ENCODE data around the gene HS2ST1.
"Not testable (repeated sequence)": the region's sequence is repeated elsewhere in the genome, so short reads cannot be mapped to it uniquely, and the experiment has no call there.

Gene HS2ST1

DNA sequence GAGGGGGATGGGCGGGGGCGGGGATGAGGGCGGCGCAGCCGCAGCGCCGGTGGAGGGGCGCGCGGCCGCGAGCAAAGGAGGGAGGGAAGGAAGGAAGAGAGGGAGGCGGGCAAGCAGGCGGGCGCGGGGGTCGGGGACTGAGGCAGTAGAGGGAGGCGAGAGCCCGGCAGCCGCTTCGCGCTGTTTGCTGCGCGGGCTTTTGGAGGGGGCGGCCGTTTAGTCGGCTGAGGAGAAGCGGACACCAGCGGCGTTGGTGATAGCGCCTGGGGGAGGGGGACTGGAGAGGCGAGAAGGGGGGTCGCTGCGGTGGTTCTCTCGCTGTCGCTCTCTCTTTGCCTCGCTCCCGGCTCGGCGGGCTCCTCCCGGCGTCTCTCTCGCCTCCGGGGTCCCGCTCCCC, at the start of gene HS2ST1:
Gene HS2ST1, plus strand, starts transcription at position 35 of the 397 bp plus-strand sequence.
- no peak for DNase-seq

DNA sequence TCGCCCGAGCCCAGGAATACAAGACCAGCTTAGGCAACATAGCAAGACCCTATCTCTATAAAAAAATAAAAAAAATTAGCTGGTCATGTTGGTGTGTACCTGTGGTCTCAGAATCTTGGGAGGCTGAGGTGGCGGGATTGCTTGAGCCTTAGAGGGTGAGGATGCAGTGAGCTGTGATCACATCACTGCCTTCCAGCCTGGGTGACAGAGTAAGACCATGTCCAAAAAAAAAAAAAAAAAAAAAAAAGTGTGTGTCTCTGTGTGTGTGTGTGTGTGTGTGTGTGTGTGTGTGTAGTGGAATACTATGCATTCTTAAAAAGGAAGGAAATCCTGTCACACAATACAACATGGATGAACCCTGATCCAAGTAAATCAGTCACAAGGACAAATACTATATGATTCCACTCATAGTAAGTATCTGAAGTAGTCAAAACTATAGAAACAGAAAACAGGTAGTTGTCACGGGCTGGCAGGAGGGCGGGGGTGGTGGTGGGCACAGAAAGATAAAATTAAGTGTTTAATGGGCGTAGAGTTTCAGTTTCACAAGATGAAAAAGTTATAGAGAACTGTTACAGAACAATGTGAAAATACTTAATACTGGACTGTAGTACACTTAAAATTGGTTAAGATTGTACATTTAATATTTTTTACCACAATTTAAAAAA, 48.3 kb upstream of the HS2ST1 start:
- no peak for DNase-seq

DNA sequence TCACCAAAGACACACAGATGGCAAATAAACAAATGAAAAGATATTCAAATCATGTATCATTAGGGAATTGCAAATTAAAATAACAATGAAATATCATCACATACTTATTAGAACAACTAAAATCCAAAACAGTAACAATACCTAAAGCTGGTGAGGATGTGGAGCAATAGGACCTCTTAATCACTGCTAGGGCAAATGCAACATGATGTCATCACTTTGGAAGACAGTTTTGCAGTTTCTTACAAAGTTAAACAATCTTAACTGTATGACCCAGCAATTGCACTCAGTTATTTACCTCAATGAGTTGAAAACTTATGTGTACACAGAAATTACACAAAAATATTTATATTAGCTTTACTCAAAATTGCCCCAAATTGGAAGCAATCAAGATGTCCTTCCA, 47.8 kb upstream of the HS2ST1 start:
- DNase-seq: no peak

DNA sequence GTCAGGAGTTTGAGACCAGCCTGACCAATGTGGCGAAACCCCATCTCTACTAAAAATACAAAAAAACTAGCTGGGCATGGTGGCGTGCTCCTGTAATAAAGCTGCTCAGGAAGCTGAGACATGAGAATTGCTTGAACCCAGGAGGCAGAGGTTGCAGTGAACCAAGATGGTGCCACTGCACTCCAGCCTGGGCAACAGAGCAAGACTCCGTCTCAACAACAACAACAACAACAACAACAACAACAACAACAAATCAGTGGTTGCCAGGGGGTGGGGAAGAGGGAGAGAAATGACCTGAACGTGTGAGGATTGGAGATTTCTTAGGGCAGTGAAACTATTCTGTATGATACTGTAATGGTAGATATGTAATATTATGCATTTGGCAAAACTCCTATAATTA, 47.2 kb upstream of the HS2ST1 start:
- not testable (repeated sequence) for DNase-seq

DNA sequence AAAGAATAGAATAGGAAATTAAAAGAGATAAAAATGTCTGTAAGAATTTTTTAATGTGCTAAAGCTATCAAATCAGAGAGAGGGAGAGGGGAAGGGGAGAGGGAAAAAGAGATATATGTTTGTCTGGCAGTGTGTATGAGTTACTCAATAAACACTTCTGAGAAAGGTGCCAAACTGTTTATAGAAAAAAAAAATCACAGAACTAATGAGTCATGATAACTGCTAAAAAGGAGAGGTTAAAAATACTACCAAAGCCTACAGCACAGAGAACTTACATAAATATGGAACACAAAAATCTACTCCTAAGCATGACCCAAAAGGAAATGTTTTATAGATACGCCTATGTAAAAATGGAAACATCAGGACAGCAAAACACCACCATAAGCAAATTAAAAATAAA, 46.0 kb upstream of the HS2ST1 start:
- no peak for DNase-seq

DNA sequence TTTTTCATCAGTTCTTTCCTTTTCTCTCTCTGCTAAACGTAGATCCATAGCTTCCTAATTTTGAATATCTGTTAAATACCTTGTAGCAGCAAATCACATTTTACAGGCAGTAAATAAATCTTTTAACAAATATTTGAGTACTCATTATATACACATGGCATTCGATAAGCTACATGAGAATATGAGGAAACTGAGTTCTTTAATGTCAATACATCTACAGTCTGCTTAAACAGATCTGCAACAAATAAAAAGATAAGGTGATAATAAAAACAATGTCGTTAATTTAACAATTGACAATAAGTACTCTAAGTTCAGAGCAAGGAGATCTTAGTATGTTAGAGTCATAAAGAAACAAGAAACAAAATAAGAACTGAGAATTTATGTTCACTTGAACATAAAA, 43.4 kb upstream of the HS2ST1 start:
- DNase-seq: no peak

DNA sequence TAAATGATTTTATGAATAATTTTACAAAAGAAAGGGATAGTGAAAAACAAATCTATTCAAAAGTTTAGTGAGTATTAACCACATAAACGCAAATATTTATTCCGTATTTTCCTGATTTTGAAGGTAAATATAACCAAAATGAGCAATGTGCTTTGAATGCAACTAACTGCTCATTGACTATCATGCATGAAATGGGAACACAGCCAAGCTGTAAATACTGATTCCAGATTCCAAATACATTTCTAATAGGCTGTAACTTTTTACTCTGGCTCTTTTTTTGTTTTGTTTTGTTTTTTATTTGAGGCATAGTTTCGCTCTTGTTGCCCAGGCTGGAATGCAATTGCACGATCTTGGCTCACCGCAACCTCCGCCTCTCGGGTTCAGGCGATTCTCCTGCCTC, 42.3 kb upstream of the HS2ST1 start:
- DNase-seq: no peak

DNA sequence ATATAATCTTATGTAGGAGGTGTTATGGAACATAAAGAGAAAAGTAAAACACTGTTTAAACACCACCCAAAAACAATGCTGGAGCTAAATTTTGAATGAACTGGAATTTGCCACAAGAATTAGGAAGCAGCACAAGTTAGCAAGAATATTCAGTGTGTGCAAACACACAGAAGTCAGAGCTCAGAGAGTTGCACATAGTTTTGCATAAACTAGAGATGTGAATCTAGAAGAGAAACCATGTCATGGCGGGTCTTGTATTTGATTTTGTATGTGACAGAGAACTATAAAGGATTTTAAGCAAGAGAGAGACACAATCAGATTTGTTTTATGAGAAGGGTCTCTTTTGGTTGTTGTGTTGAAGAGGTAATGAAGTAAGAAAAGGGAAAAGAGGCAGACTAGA, 38.7 kb upstream of the HS2ST1 start:
- no peak for DNase-seq

DNA sequence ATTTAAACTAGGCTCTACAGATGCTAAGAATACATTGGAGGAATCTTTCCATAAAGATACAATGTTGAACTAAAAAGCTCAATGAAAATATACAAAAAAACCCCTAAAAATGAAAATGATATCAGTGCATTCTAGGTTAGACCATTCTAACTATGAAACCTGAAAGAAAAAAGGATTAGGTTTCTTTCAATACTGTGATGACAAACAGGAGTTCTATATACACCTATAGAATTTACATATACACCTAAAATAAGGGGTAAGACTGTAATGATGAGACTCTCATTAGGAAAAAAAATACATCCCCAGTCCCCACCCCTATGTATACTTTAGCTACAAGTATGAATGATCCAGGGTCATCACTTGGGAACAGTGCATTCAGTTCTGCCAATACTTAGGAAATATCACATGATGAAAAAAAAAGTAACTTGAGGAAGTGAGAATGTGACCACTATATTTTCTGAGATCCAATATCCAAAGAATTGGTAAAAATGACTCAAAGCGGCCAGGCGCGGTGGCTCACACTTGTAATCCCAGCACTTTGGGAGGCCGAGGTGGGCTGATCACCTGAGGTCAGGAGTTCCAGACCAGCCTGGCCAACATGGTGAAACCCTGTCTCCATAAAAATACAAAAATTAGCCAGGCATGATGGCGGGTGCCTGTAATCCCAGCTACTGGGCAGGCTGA, 26.8 kb upstream of the HS2ST1 start:
- DNase-seq: no peak

DNA sequence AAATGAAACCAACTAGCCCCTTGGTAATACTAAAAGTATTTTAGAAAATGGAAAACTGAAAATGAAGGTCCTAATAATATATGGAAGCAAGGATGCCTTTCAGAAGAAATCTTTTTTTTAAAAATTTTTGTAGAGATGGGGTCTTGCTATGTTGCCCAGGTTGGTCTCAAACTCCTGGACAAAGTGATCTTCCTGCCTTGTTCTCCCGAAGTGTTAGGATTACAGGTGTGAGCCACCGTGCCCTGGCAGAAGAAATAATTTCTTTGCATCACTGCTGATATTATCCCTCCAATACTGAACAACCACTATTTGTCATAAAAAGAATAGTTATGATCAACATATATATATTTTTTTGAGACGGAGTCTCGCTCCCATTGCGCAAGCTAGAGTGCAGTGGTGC, 26.1 kb upstream of the HS2ST1 start:
- no peak for DNase-seq

DNA sequence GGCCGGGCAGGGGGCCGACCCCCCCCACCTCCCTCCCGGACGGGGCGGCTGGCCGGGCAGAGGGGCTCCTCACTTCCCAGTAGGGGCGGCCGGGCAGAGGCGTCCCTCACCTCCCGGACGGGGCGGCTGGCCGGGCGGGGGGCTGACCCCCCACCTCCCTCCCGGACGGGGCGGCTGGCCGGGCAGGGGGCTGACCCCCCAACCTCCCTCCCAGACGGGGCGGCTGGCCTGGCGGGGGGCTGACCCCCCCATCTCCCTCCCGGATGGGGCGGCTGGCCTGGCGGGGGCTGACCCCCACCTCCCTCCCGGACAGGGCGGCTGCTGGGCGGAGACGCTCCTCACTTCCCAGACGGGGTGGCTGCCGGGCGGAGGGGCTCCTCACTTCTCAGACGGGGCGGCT, 15.0 kb upstream of the HS2ST1 start:
- not testable (repeated sequence) for DNase-seq

DNA sequence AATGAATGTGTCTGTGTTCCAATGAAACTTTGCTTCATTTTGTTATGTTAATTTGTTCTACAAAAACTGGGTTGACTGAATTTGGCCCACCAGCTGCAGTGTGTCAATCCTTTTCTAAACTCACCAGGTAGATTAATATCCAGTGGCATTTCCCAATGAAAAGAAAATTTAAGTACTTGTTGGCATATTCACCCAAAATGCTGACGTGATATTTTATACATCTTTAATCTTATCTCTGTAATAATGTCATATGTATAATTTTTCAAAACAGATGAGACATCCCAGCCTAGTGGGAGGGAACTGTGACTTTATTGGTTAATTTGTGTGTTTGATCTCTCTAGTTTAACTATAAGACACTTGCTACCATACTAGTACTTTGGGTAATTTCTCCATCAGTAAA, 8.6 kb upstream of the HS2ST1 start:
- no peak for DNase-seq

DNA sequence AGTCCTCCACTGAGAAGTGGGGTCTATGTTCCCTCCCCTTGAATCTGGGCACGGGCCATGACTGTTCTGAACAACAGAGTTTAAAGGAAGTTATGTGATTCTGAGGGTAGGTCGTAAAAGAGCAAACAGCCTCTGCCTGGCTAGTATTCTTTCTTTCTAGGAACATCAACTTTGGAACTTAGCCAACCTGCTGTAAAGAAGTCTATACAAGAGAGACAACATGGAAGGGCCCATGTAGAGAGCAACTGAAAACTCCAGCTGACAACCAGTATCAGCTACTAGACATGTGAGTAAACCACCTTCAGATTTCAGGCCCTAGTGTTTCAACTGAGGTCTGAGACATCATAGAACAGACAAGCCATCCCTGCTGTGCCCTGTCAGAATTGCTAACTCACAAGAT, 8.0 kb upstream of the HS2ST1 start:
- DNase-seq: no peak

DNA sequence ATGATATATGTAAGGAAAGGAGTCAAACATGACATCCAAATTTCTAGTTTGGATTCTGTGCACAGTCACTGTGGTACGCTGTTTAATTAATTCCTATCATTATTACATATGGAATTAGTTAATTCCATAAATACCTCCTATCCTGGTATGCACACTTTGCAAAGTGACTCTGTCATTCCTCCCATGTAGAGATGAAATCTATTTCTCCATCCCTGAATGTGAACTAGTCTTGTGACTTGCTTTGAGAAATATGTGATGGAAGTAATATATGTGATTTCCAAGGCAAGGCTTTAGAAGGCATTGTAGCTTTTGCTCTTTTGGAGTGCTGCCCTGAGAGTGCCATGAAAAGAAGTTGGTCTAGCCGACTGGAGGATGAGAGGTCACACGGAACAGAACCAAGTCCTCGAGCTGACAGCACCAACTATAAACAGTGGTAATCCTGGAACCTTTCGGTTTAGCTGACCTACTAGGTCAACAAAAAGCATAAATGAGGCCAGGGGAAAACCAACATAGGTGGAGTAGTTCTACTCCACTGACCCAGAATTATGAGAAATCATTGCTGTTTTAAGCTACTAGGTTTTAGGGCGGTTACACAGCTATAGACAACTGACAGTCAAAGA, 2.0 kb upstream of the HS2ST1 start:
- no peak for DNase-seq

DNA sequence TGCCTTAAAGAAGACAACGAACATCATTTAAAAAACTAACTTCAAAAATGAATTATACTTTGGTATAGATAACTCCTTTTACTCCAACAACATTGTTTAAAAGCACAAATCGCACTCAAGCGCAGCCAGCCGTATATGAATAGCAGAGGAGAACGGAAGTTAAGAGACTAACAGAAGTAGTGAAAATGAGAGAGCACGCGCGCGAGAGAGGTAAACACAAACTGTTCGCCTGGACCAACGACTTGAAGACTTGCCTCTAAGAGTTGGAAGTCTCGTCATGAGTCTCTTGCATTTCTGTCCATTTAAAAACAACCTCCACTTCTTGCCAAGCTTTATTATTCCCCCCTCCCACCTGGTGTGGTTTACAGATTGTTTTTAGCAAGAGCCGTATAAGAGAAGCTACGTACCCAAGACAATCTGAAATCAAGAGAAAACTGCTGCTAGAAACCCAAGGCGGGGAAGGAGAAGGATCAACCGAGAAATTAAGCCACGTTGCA, 988 bp upstream of the HS2ST1 start:
- DNase-seq: peak; percentile 5

DNA sequence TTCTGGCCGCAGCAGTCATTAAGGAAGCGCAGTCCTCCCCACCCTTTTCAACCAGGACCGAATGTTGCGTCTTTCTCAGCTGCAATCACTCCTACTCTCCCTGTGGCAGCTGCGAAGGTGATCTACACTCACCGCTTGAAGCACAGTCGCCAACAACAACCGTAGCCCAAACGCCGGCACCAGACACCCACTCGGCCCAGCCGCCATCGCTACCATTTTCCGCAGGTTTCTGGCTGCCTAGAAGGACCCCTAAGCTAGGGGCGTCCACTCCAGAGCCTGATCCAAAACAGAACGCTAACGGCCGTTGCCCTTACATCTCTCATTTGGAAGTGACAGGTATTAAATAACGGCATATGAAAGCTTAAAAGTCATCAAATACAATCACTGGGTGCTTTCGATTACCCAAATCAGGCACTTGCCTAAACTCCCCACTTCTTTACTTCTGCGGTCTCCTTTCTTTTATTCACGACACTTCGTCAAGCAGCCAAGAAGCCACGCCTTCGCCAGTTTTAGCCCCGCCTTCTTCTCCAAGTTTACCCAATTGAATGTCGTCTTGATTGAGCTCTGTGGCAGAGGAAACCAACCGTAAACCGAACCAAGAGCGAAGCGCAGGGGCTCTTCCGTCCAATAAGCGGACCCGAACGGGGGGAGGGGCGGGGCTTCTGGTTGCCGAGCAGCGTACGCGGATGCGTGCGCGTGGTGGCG, 387 bp upstream of the HS2ST1 start, which contains the start of gene SELENOF:
Gene SELENOF, minus strand, starts transcription at position 231 of the 705 bp plus-strand sequence. Its CDS starts 15 bp downstream, at position 216.
- DNase-seq: peak; percentile 99

DNA sequence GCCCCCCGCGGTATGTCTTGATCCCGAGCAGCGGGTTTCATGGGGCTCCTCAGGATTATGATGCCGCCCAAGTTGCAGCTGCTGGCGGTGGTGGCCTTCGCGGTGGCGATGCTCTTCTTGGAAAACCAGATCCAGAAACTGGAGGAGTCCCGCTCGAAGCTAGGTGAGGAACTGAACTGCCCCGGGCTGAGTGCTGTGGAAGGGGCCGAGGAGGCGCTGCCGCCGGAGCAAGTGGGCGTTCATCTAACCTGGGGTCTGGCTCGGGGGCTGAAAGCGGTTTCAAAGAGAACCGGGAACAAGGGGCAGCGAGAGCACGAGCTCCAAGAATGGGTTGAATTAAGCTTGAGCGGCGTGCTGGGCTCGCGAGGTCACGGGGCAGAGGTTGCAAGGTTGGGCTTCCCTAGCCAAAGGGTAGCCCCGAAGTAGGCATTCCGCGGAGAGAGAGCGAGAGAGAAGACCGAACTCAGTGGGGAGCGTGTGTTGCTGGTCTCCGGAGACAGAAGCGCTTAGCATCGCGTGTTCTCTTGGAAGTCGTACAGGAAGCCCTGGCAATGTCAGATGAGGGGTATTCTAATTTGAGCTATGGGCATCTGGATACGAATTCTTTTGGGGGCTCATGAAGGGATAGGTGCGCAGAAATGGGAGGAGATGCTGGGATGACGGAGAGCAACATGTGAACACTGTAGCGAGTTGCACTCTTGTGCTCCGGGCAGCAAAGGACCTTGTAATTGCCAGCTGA, 732 bp downstream of the HS2ST1 start:
- DNase-seq: peak; percentile 38

DNA sequence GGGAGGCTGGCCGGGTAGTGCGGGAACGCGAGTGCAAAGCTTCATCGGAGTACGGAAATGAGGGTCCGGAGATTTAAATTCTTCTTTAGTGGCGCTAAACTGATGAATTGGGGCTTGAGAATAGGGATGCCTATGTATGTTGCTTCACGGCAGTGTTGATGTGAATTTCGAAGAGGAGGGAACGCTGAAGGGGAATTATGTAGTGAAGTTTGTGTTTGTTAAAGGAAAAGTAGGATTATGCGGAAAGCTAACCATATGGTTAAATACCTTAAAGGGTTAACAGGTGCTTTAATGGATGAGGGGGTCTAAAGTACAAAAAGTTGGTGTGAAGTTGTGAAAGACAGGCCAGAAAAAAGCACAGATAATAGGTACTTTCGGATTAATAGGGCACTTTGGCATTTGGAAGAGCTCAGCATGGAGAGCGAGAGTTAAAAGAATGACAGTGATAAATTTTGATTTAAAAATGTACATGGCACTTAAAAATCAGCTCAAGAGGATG, 1.4 kb downstream of the HS2ST1 start:
- DNase-seq: no peak

DNA sequence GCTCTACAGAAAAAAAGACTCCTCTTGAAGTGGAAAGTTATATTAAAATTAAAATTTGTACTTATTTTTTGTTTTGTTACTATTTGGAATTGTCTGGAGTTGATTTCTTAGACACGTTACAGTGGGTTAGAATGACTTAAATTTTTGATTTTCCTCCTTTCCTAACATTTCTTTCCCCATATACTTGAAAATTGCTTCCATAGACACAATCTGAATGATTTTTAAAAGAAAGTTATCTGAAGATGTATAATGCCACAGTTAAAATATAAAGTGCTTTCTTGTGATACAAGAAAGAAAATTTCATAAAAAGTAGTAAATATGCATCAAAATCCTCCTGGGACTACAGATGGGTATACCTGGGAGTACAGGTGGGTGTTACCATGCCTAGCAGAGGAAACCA, 2.3 kb downstream of the HS2ST1 start:
- no peak for DNase-seq

DNA sequence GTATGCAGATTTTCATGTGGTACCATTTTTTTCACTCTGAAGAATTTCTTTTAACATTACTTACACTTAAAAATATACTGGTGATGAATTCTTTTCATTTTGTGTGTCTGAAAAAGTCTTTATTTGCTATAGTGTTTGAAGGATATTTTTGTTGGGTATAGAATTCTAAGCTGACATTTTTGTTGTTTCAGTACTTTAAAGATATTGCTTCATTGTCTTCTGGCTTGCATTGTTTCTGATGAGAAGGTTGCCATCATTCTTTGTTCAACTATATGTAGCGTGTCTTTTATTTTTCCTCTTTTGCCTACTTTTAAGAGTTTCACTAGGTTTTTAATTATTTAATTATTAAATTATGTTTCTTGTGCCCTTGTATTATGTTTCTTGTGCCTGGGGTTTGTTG, 8.0 kb downstream of the HS2ST1 start:
- DNase-seq: no peak

DNA sequence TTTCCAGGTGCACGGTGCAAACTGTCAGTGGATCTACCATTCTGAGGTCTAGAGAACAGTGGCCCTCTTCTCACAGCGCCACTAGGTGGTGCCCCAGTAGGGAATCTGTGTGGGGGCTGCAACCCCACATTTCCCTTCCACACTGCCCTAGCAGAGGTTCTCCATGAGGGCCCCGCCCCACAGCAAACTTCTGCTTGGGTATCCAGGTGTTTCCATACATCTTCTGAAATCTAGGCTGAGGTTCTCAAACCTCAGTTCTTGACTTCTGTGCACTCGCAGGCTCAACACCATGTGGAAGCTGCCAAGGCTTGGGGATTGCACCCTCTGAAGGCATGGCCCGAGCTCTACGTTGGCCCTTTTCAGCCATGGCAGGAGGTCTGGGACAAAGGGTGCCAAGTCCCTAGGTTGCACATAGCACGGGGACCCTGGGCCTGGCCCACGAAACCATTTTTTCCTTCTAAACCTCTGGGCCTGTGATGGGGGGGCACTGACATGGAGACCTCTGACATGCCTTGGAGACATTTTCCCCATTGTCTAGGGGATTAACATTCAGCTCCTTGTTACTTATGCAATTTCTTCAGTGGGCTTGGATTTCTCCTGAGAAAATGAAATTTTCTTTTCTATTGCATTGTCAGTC, 10.0 kb downstream of the HS2ST1 start:
- DNase-seq: no peak

DNA sequence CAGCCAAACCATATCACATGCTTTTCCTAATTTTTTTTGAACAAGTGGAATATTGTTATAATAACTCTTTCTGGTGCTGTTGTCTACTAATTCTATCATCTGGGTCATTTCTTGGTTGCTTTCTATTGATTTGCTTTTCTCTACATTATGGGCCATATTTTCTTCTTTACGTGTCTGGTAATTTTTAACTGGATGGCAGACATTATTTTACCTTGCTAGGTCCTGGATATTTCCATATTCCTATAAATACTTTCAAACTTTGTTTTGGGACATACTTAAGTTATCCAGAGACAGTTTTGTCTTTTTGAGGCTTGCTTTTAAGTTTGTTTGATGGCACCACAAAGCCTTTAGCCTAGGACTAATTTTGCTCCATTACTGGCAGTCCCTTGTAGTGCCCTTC, 11.3 kb downstream of the HS2ST1 start:
- no peak for DNase-seq

Measured in activated effector memory CD4-positive, alpha-beta T cell treated with Interleukin-2 at 50 U/mL for 16 hours (primary cell).